Kidney (tissue), 14 donors: Measurements from ENCODE around the gene TUBB. TPM values are rescaled to one million over a fixed set of nuclear protein-coding genes. Genes with fewer than 3 reads are reported as not detected.

Experiments
- DNase-seq, 5 donors: peaks; one replicate each; pipeline ENCODE4 v3.0.0-alpha.2; 2013 to 2020
- FAIRE-seq: peaks from 2 replicates; lab custom pipeline; 2012; peaks lifted over from hg19 to GRCh38; lab: Jason Lieb, UNC
- H3K27ac ChIP-seq, 2 donors: one replicate each; pipeline ENCODE4 v1.7.0; 2013; ENCODE audit warnings: low read depth in 2 of 2, low read length in 2 of 2, inconsistent platforms in 1 of 2
- H3K27me3 ChIP-seq: one replicate; pipeline ENCODE4 v1.7.1; 2013; ENCODE audit warnings: low read length, inconsistent platforms; ENCODE audit not compliant: control insufficient read depth, insufficient read depth
- H3K36me3 ChIP-seq, 3 donors: one replicate each; pipeline versions ENCODE4 v1.7.0 to v1.7.1; 2013; ENCODE audit warnings: low read length in 3 of 3, control low read depth in 1 of 3, inconsistent platforms in 1 of 3; ENCODE audit not compliant: insufficient read depth in 3 of 3, control insufficient read depth in 2 of 3
- H3K4me1 ChIP-seq, 3 donors: one replicate each; pipeline versions ENCODE4 v1.7.0 to v1.7.1; 2013; ENCODE audit warnings: low read length in 3 of 3, inconsistent platforms in 1 of 3, low read depth in 1 of 3; ENCODE audit not compliant: control insufficient read depth in 2 of 3, insufficient read depth in 2 of 3
- H3K4me3 ChIP-seq, 3 donors: one replicate each; pipeline versions ENCODE4 v1.7.0 to v1.8.1; 2013; ENCODE audit warnings: low read length in 3 of 3, control low read depth in 1 of 3, inconsistent platforms in 1 of 3
- H3K9ac ChIP-seq, 3 donors: one replicate each; pipeline versions ENCODE4 v1.7.0 to v1.7.1; 2013; ENCODE audit warnings: low read length in 3 of 3, control low read depth in 1 of 3, inconsistent platforms in 1 of 3
- H3K9me3 ChIP-seq, 3 donors: one replicate each; pipeline versions ENCODE4 v1.7.0 to v1.7.1; 2013; ENCODE audit warnings: low read length in 3 of 3, control low read depth in 1 of 3, inconsistent platforms in 1 of 3; ENCODE audit not compliant: control insufficient read depth in 2 of 3, insufficient read depth in 1 of 3
- intact Hi-C: fragments of 100-400 bp; cut with DNase I; formaldehyde crosslinking; loops from one replicate; pipeline ENCODE4 v1.11.1; 2022
- polyA plus RNA-seq: library from polyadenylated mRNA; stranded (reverse); fragments of 350-450 nt; fragmentation: Illumina TruSeq; extraction: RNeasy Lipid Tissue Mini Kit (QIAGEN cat#74804); gene quantifications from one replicate; pipeline ENCODE4 v1.2.3, GENCODE V29; 2014; ENCODE audit warnings: low read depth, low replicate concordance; ENCODE audit not compliant: insufficient read depth
- total RNA-seq: library from RNA; stranded (reverse); fragmentation: NEBNext Ultra II Directional; extraction: Animal tissue kit (Norgen Biotek cat#: 25700); gene quantifications from one replicate; pipeline ENCODE4 v1.2.1, GENCODE V29; 2021
- TF ChIP-seq, protein P1 (sequence below): IDR thresholded peaks from 3 replicates; pipeline ENCODE4 v1.5.1; 2012; ENCODE audit warnings: mild to moderate bottlenecking, moderate library complexity, borderline replicate concordance; ENCODE audit not compliant: insufficient read depth; ENCODE audit errors: extremely low read depth
- donor health status: control.
- donor health status: control.
- donor health status: control.
- donor health status: control.
- donor health status: control.
- donor health status: DM: yes; HTN: yes; CAD: no.
- donor health status: Normal renal cell carcinoma (clear cell type).

Gene TUBB
- total and polyA plus RNA-seq, 2 donors from 2014 or later, result 197 to 295 TPM

DNA sequence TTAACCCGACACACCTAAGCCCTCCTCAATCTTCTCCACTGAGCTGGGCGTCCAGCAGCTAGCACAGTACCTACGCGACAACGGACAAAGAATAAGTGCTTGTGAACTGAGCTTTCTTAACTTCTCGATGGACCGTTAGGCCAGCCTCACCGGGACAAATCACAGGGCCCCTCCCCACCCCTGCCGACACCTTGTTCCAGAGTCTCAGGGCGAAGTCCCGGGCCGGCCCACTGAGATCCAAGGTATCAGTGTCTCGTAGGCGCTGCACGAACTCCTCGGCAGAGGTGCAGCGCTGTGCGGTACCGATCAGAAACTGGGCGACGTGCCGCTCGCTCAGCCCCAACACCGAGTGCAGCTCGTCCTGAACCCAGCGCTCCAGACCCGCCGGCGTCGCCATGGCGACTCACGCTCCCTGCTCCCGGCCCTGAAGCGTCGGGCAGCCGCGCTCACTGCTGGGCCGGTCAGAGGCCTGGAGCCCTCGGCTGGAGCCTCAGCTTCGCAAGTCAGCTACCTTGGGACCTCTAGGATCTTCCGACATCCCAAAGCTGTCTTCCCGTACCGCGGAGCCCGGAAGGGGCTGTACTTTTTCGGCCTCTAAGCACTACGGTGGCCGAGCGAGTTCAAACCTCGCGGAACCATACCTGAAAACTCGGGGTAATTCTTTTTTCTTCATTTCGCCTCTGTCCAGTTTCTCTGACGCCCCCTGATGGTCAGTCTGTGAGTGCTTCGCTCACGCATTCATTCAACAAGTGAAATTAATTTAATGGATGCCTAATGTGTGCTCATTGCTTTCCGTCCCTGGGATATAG is 47.5 kb upstream of the TUBB start, which contains the start of gene DHX16:
Gene DHX16, minus strand, starts transcription at position 562 of the 809 bp plus-strand sequence. Its CDS starts 165 bp downstream, at position 397.
- H3K36me3 ChIP-seq, result peaks cover 0 to 19% (median 14%) of the 10 kb centered on the region in 3 donors

DNA sequence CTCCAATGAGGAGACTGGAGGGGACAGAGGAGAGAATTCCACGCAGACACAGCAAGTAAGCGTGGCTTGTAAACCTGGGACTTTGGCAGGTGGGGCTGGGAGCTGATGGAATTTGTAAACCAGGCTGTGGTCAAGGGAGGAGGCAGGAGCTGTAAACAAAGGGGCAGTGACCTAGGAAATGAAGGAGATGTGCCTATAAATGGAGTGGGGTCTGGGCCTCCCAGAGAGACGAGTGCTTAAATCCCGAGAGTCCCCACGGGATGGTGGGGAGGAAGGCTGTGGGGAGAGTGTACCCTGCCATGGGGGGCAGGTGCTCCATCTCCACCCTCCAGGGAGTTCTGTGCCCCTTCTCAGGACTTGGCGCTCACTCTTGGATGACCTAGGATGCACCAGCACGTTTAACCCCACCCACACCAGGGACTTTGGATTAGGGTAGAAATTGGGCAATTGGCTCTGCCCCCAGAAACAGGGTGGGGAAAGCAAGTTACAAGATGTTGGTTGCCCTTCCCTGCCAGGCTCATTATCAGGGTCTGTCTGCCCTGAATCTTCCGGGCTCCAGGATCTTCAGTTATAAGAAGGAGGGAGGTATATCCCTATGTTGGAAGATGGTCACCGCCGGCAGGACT is 43.4 kb upstream of the TUBB start:
- no peak for FAIRE-seq

More for the DNA sequence above, 47.5 kb upstream of the TUBB start, which contains the start of gene DHX16:
- TF ChIP-seq, protein P1, sequence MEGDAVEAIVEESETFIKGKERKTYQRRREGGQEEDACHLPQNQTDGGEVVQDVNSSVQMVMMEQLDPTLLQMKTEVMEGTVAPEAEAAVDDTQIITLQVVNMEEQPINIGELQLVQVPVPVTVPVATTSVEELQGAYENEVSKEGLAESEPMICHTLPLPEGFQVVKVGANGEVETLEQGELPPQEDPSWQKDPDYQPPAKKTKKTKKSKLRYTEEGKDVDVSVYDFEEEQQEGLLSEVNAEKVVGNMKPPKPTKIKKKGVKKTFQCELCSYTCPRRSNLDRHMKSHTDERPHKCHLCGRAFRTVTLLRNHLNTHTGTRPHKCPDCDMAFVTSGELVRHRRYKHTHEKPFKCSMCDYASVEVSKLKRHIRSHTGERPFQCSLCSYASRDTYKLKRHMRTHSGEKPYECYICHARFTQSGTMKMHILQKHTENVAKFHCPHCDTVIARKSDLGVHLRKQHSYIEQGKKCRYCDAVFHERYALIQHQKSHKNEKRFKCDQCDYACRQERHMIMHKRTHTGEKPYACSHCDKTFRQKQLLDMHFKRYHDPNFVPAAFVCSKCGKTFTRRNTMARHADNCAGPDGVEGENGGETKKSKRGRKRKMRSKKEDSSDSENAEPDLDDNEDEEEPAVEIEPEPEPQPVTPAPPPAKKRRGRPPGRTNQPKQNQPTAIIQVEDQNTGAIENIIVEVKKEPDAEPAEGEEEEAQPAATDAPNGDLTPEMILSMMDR, result peak; percentile 94
- FAIRE-seq, result peak; percentile 55
- no peaks in the 10 kb centered on the region for H3K27me3 ChIP-seq
- H3K9ac ChIP-seq, result peak within 1 kb of the TSS; percentile 74 to 91 (median 90)
- peaks cover 0 to 5% (median 0%) of the 10 kb centered on the region in 3 donors for H3K4me1 ChIP-seq
- intact Hi-C loops, result no loop called here
- H3K27ac ChIP-seq, result peak within 1 kb of the TSS in 1 of 2 donors; percentile 78
- no peaks in the 10 kb centered on the region for H3K9me3 ChIP-seq
- DNase-seq, result peak; percentile 96 to 99 (median 97)
- peak within 1 kb of the TSS; percentile 86 to 99 (median 90) for H3K4me3 ChIP-seq

DNA sequence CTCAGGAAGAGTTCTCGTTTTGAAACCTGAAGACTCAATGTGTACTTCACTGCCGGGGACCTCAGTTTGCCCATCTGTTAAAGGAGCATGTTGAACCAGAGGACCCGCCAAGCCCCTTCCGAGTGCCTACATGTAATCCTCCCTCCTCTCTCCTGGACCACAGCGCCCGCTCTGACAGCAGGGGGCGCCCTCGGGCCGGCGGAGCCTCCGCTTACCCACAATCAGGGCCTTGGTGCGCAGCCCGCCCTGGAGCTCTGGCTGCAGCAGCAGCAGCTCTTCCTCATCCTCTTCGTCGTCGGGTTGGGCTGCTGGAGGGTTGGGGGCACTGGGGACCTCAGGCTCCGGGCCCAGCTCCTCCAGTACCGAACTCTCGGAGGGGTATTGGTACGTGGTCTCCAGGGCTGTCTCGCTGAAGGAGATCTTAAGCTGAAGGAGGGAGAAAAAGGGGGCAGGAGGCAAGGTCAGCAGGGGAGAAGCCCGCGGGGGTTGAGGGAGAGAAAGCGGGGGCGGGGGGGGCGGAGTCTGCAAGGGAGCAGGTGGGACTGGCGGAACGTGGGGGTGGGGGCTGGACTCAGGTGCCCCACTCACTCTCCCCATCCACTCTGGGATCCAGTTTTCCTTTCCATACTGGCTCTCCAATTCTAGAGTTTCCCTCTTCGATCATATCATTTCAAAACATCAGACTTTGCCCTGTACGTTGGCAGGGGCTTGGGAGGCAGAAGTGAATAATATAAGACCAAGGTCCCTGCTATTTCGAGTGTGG is 41.0 kb upstream of the TUBB start:
- Histone ChIP-seq H3K4me1 (peaks cover 0 to 15% (median 7%) of the 10 kb centered on the region in 3 donors), H3K9me3 (no peaks in the 10 kb centered on the region), H3K36me3 (peaks cover 0 to 6% (median 5%) of the 10 kb centered on the region in 3 donors), H3K9ac (peak overlapping the region in 1 of 3 donors; percentile 22), H3K27me3 (no peaks in the 10 kb centered on the region), H3K27ac (no peak overlapping the region), H3K4me3 (peak overlapping the region in 1 of 3 donors; percentile 17)
- TF ChIP-seq, protein P1, result peak; percentile 100
- intact Hi-C loops, result loop anchor here (5.0 kb wide), 1 partner anchor 53 kb away; no protein-coding TSS in a partner anchor
- no peak for FAIRE-seq
- DNase-seq, result peak; percentile 89 to 95 (median 92)

More for the DNA sequence above, 43.4 kb upstream of the TUBB start:
- intact Hi-C loops, result loop anchor here (5.0 kb wide), 1 partner anchor 56 kb away; no protein-coding TSS in a partner anchor
- Histone ChIP-seq H3K36me3 (peaks cover 0 to 6% (median 5%) of the 10 kb centered on the region in 3 donors), H3K27ac (no peak overlapping the region), H3K27me3 (no peaks in the 10 kb centered on the region), H3K9ac (no peak overlapping the region), H3K4me3 (no peak overlapping the region), H3K9me3 (no peaks in the 10 kb centered on the region), H3K4me1 (peaks cover 0 to 10% (median 0%) of the 10 kb centered on the region in 3 donors)
- TF ChIP-seq, protein P1, result no peak
- DNase-seq, result peak in 1 of 5 donors; percentile 43
